ENCODE measurements around the gene LDHD. TPM values are rescaled to one million over a fixed set of nuclear protein-coding genes. Genes with fewer than 3 reads are reported as not detected.

The LDHD gene
- total and polyA plus RNA-seq, 2 of the 13 experiments (the other 11 are each of a cell fraction or from before 2014, with no cell fraction given) = 9.1 to 9.8 TPM

- TF ChIP-seq ATF6 (CRISPR knock-in tag; conservative IDR thresholded peaks at IDR 0.05) (no peak), TOE1 (CRISPR knock-in tag; IDR thresholded peaks at IDR 0.05) (no peak), ZNF788 (CRISPR knock-in tag; IDR thresholded peaks at IDR 0.05; ENCODE audit: borderline replicate concordance) (peak; percentile 80; the same call in 1 of the 2 replicates), KDM6A (CRISPR knock-in tag; IDR thresholded peaks at IDR 0.05; ENCODE audit: low read depth) (no peak), BCLAF1 (IDR thresholded peaks at IDR 0.05) (no peak), POLR2G (IDR thresholded peaks at IDR 0.05; ENCODE audit: low read depth, low read length) (no peak; the same call in 1 of the 2 replicates), CC2D1A (CRISPR knock-in tag; IDR thresholded peaks at IDR 0.05) (no peak), NFAT5 (CRISPR knock-in tag; IDR thresholded peaks at IDR 0.05) (no peak; the same call in 1 of the 2 replicates), MYNN (CRISPR knock-in tag; IDR thresholded peaks at IDR 0.05; ENCODE audit: low read depth) (peak; percentile 37; the same call in 1 of the 2 replicates), WIZ (CRISPR knock-in tag; IDR thresholded peaks at IDR 0.05) (no peak), FIP1L1 (IDR thresholded peaks at IDR 0.05; ENCODE audit: borderline replicate concordance, insufficient read depth, low read depth, low read length) (0 out of 2 replicates have a peak, but pooled peaks have one; percentile 42), JARID2 (CRISPR knock-in tag; IDR thresholded peaks at IDR 0.05; ENCODE audit: insufficient replicate concordance) (no peak), ZNF276 (CRISPR knock-in tag; IDR thresholded peaks at IDR 0.05; ENCODE audit: low read depth) (peak; percentile 91; the same call in 1 of the 2 replicates), TEF (CRISPR knock-in tag; IDR thresholded peaks at IDR 0.05) (no peak)
Observed at GRCh38 chr16:75110637-75111513, 5.7 kb downstream of the LDHD start (continued).
